Right lobe of liver (tissue), 6 donors: ENCODE results near the gene BLTP3B. TPM values are rescaled to one million over a fixed set of nuclear protein-coding genes. Genes with fewer than 3 reads are reported as not detected.
A peak's percentile ranks its signal among the peaks of the same experiment; 100 is the strongest.

Experiments
- ATAC-seq, 4 donors: fragments of 200-7000 bp; cut with Tn5 transposase; one replicate each; pipeline ENCODE4 v1.9.1; 2020; ENCODE audit warnings: mild to moderate bottlenecking in 4 of 4, moderate library complexity in 4 of 4
- DNase-seq, 3 donors: peaks; one replicate each; pipeline ENCODE4 v3.0.0-alpha.2; 2020
- H3K27ac ChIP-seq, 3 donors: fragments of 200-600 bp; one replicate each; pipeline ENCODE4 v1.8.0; 2022
- H3K27me3 ChIP-seq, 2 donors: fragments of 200-600 bp; one replicate each; pipeline ENCODE4 v1.8.0; 2022
- H3K36me3 ChIP-seq, 4 donors: fragments of 200-600 bp; sonication (generic) in 1 of 4; one replicate each; pipeline versions ENCODE4 v1.5.1 to v1.8.0; 2017 to 2022; ENCODE audit warnings: control low read depth in 1 of 4
- H3K4me1 ChIP-seq, 4 donors: fragments of 200-600 bp; sonication (generic) in 1 of 4; one replicate each; pipeline versions ENCODE4 v1.5.1 to v1.8.0; 2017 to 2022; ENCODE audit warnings: control low read depth in 1 of 4
- H3K4me3 ChIP-seq, 3 donors: fragments of 200-600 bp; one replicate each; pipeline ENCODE4 v1.8.0; 2022
- H3K9me3 ChIP-seq, 4 donors: fragments of 200-600 bp; sonication (generic) in 1 of 4; one replicate each; pipeline versions ENCODE4 v1.5.1 to v1.8.0; 2017 to 2022; ENCODE audit warnings: control low read depth in 1 of 4
- CTCF ChIP-seq, 4 donors: fragments of 200-600 bp in 3 of 4; fragments of 450-650 bp in 1 of 4; IDR thresholded peaks; one replicate each; pipeline versions ENCODE4 v1.5.1 to v1.8.0; 2016 to 2022; ENCODE audit warnings: antibody characterized with exemption in 4 of 4, mild to moderate bottlenecking in 2 of 4
- POLR2A ChIP-seq: fragments of 450-650 bp; IDR thresholded peaks from one replicate; pipeline ENCODE4 v1.6.1; 2017; ENCODE audit warnings: antibody characterized with exemption, mild to moderate bottlenecking
- WGBS: methylation state at CpG from one replicate; pipeline ENCODE4 v1.1.6; 2018; ENCODE audit warnings: low coverage, low lambda C conversion rate; ENCODE audit not compliant: insufficient coverage; ENCODE audit errors: missing lambda C conversion rate; 5-methylcytosine and 5-hydroxymethylcytosine counted together
- intact Hi-C, 2 donors: fragments of 100-400 bp; cut with DNase I; formaldehyde crosslinking; loops; one replicate each; pipeline versions ENCODE4 v1.11.2 to v1.14.1; 2022
- total RNA-seq, 6 experiments: library from RNA; depleted of rRNA in 2 of 6; stranded (reverse); fragments of >200 nt in 2 of 6; fragmentation: NEBNext Ultra II Directional in 3 of 6; extraction: Animal tissue kit (Norgen Biotek cat#: 25700) in 3 of 6; gene quantifications; one replicate each; pipeline versions ENCODE4 v1.1.0 to v1.2.4, GENCODE V29; 2016 to 2023
- donor health status: DM: no; HTN: yes; CAD: no.
- donor health status: DM: no; HTN: no; CAD: no.
- donor health status: DM: no; HTN: no; CAD: no.
- donor health status: DM: no; HTN: yes; CAD: no.
- donor health status: DM: no; HTN: yes; CAD: no.

BLTP3B gene
- total RNA-seq, 6 experiments from 2014 or later, result 26.1 to 34.5 (median 29.8) TPM

GRCh38 chr12:100168562-100168961 is 25.9 kb upstream of the BLTP3B start:
- TF ChIP-seq CTCF (IDR thresholded peaks at IDR 0.05) (no peak), POLR2A (no peak)
- Histone ChIP-seq H3K27me3 (no peaks in the 10 kb centered on the region), H3K36me3 (peaks cover 0 to 4% (median 0%) of the 10 kb centered on the region in 4 donors), H3K4me3 (no peak overlapping the region), H3K4me1 (peaks cover 0 to 6% (median 0%) of the 10 kb centered on the region in 4 donors), H3K9me3 (no peaks in the 10 kb centered on the region), H3K27ac (no peak overlapping the region)
- intact Hi-C loops, result no loop called here
- no peak for ATAC-seq
- WGBS, result 86% methylated on average over 4 of the region's 4 CpGs
- DNase-seq, result peak in 1 of 3 donors; percentile 17

GRCh38 chr12:100166232-100166631 is 23.6 kb upstream of the BLTP3B start:
- intact Hi-C loops, result no loop called here

GRCh38 chr12:100165356-100165755 is 22.7 kb upstream of the BLTP3B start:
- H3K4me1 ChIP-seq, result peaks cover 0 to 6% (median 0%) of the 10 kb centered on the region in 4 donors
- DNase-seq (no peak), ATAC-seq (no peak)
- no peak overlapping the region for H3K4me3 ChIP-seq
- 100% methylated on average over 3 of the region's 3 CpGs for WGBS
- intact Hi-C loops, result no loop called here
- H3K27ac ChIP-seq, result no peak overlapping the region
- no peaks in the 10 kb centered on the region for H3K9me3 ChIP-seq
- no peaks in the 10 kb centered on the region for H3K27me3 ChIP-seq
- no peaks in the 10 kb centered on the region for H3K36me3 ChIP-seq
- TF ChIP-seq POLR2A (no peak), CTCF (IDR thresholded peaks at IDR 0.05) (no peak)

More at GRCh38 chr12:100166232-100166631, 23.6 kb upstream of the BLTP3B start:
- no peaks in the 10 kb centered on the region for H3K36me3 ChIP-seq
- no peak overlapping the region for H3K4me3 ChIP-seq
- DNase-seq, result peak in 1 of 3 donors; percentile 30
- TF ChIP-seq CTCF (IDR thresholded peaks at IDR 0.05) (no peak), POLR2A (no peak)
- ATAC-seq, result no peak
- no peaks in the 10 kb centered on the region for H3K9me3 ChIP-seq
- peaks cover 0 to 6% (median 0%) of the 10 kb centered on the region in 4 donors for H3K4me1 ChIP-seq
- H3K27ac ChIP-seq, result no peak overlapping the region
- WGBS, result 100% methylated on average over 2 of the region's 10 CpGs
- no peaks in the 10 kb centered on the region for H3K27me3 ChIP-seq

- intact Hi-C loops, result no loop called here
- WGBS, result 49% methylated on average over 7 of the region's 7 CpGs
- no peaks in the 10 kb centered on the region for H3K36me3 ChIP-seq
- TF ChIP-seq CTCF (IDR thresholded peaks at IDR 0.05), result no peak
- TF ChIP-seq POLR2A, result no peak
- ATAC-seq (no peak), DNase-seq (peak in 1 of 3 donors; percentile 14)
- no peaks in the 10 kb centered on the region for H3K9me3 ChIP-seq
- H3K4me1 ChIP-seq, result peaks cover 0 to 6% (median 0%) of the 10 kb centered on the region in 4 donors
- H3K27me3 ChIP-seq, result no peaks in the 10 kb centered on the region
- H3K4me3 ChIP-seq, result no peak overlapping the region
- H3K27ac ChIP-seq, result no peak overlapping the region
These were observed 21.6 kb upstream of the BLTP3B start for GRCh38 chr12:100164153-100164704.
